HUES64 (cell line): ENCODE measurements around the gene ZNF730.
"Not testable (repeated sequence)": the region's sequence is repeated elsewhere in the genome, so short reads cannot be mapped to it uniquely, and the experiment has no call there.

Experiments used
- H3K27ac ChIP-seq: 2 replicates; pipeline ENCODE4 v1.7.0; 2013; ENCODE audit warnings: low read depth, low read length, inconsistent platforms
- H3K27me3 ChIP-seq: 2 replicates; pipeline ENCODE4 v1.6.1; 2013; ENCODE audit warnings: mild to moderate bottlenecking, low read length; ENCODE audit not compliant: insufficient read depth
- H3K36me3 ChIP-seq: 2 replicates; pipeline ENCODE4 v1.6.1; 2013; ENCODE audit warnings: mild to moderate bottlenecking, low read length; ENCODE audit not compliant: insufficient read depth
- H3K4me1 ChIP-seq: 2 replicates; pipeline ENCODE4 v1.6.1; 2013; ENCODE audit warnings: mild to moderate bottlenecking, low read length, moderate library complexity; ENCODE audit not compliant: insufficient read depth
- H3K4me3 ChIP-seq: 2 replicates; pipeline ENCODE4 v1.5.1; 2013; ENCODE audit warnings: mild to moderate bottlenecking, low read length, moderate library complexity
- H3K9ac ChIP-seq: 2 replicates; pipeline ENCODE4 v1.6.1; 2013; ENCODE audit warnings: mild to moderate bottlenecking, low read depth, low read length
- H3K9me3 ChIP-seq: 2 replicates; pipeline ENCODE4 v1.6.1; 2013; ENCODE audit warnings: low read depth, low read length; ENCODE audit not compliant: insufficient read depth
- WGBS: fragments of 150-250, 120-280 bp; methylation state at CpG from one replicate; pipeline ENCODE4 v1.1.7; 2013; ENCODE audit warnings: missing lambda C conversion rate; 5-methylcytosine and 5-hydroxymethylcytosine counted together

ZNF730 gene

DNA sequence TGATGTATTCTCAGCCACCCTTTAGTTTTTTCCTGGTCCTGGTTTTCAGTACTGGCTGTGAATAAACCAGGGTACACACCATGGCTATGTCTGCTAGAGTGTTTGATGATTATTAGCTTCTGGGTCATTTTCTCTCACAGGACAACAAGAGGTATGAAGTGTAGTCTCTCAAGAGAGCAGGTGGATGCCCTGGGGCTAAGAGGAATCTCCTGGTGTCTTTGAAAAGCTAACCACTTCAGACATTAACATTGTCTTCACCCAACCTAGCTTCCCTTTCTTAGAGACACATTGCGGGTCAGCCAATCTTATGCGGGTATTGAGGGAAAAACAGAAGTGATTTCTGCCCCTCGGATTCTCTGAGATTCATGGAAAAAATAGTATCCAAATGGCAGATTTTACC is 1.6 kb downstream of the ZNF730 start:
- WGBS, result 16% methylated on average over 3 of the region's 3 CpGs
- Histone ChIP-seq H3K4me1 (peaks cover 13% of the 10 kb centered on the region), H3K9me3 (0 out of 2 replicates have a peak, but pooled peaks cover 4% of the 10 kb centered on the region), H3K27me3 (no peaks in the 10 kb centered on the region), H3K27ac (peak overlapping the region; percentile 16; the same call in 1 of the 2 replicates), H3K36me3 (peaks cover 31% of the 10 kb centered on the region), H3K9ac (no peak overlapping the region), H3K4me3 (peak overlapping the region; percentile 81)

DNA sequence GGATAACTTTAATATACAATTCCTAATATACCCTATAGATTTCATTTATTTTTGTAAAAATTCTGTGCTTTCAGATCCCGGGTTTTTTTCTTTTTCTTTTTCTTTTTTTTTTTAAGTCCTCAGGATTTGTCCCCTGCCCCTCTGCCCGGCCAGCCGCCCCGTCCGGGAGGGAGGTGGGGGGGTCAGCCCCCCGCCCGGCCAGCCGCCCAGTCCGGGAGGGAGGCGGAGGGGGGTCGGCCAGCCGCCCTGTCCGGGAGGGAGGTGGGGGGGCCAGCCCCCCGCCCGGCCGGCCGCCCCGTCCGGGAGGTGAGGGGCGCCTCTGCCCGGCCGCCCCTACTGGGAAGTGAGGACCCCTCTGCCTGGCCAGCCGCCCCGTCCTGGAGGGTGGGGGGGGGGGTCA is 17.4 kb downstream of the ZNF730 start:
- H3K4me1 ChIP-seq, H3K27ac ChIP-seq, H3K4me3 ChIP-seq, H3K27me3 ChIP-seq, H3K9ac ChIP-seq: not testable (repeated sequence)
- peaks cover 41% of the 10 kb centered on the region for H3K36me3 ChIP-seq
- H3K9me3 ChIP-seq, result peaks cover 38% of the 10 kb centered on the region; the same call in 1 of the 2 replicates
- 96% methylated on average over 11 of the region's 24 CpGs for WGBS

DNA sequence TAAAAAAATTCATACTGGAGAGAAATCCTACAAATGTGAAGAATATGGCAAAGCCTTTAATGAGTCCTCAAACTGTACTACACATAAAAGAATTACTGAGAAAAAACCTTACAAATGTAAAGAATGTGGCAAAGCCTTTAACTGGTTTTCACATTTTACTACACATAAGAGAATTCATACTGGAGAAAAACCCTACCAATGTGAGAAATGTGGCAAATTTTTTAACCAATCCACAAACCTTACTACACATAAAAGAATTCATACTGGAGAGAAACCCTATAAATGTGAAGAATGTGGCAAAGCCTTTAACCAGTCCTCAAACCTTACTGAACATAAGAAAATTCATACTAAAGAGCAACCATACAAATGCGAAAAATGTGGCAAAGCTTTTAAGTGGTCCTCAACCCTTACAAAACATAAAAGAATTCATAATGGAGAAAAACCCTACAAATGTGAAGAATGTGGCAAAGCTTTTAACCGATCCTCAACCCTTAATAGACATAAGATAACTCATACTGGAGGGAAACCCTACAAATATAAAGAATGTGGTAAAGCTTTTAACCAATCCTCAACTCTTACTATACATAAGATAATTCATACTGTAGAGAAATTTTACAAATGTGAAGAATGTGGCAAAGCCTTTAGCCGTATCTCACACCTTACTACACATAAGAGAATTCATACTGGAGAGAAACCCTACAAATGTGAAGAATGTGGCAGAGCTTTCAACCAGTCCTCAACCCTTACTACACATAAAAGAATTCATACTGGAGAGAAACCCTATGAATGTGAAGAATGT is 29.0 kb downstream of the ZNF730 start:
- 94% methylated on average over 2 of the region's 3 CpGs for WGBS
- no peak overlapping the region for H3K4me3 ChIP-seq

DNA sequence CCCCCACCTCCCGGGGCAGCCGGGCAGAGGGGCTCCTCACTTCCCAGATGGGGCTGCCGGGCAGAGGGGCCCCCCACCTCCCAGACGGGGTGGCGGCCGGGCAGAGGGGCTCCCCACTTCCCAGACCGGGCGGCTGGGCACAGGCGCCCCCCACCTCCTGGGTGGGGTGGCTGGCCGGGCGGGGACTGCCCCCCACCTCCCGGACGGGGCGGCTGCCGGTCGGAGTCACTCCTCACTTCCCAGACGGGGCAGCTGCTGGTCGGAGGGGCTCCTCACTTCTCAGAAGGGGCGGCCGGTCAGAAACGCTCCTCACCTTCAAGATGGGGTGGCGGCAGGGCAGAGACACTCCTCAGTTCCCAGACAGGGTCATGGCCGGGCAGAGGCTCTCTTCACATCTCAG is 43.9 kb downstream of the ZNF730 start:
- Histone ChIP-seq H3K4me3 (no peak overlapping the region), H3K9me3 (peaks cover 8% of the 10 kb centered on the region; the same call in 1 of the 2 replicates), H3K4me1 (no peaks in the 10 kb centered on the region; the same call in 1 of the 2 replicates), H3K27ac (no peak overlapping the region), H3K9ac (no peak overlapping the region), H3K36me3 (no peaks in the 10 kb centered on the region), H3K27me3 (no peaks in the 10 kb centered on the region)
- 97% methylated on average over 23 of the region's 23 CpGs for WGBS

More for the DNA sequence above, 29.0 kb downstream of the ZNF730 start:
- Histone ChIP-seq H3K9me3 (peaks cover 86% of the 10 kb centered on the region), H3K9ac (no peak overlapping the region), H3K4me1 (no peaks in the 10 kb centered on the region), H3K27me3 (no peaks in the 10 kb centered on the region), H3K27ac (no peak overlapping the region), H3K36me3 (peaks cover 57% of the 10 kb centered on the region)

DNA sequence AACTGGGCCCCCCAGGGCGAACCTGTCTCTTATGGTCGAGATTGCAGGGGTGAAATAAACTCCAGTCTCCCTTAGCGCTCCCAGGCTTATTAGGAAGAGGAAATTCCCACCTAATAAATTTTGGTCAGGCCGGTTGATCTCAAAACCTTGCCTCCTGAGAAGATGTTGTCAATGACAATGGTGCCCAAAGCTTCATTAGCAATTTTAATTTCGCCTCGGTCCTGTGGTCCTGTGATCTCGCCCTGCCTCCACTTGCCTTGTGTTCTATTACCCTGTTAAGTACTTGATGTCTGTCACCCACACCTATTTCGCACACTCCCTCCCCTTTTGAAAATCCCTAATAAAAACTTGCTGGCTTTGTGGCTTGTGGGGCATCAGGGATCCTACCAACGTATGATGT is 51.5 kb downstream of the ZNF730 start:
- H3K36me3 ChIP-seq, H3K9ac ChIP-seq, H3K9me3 ChIP-seq, H3K27me3 ChIP-seq: not testable (repeated sequence)
- peak overlapping the region; percentile 70; the same call in 1 of the 2 replicates for H3K27ac ChIP-seq
- H3K4me3 ChIP-seq, result peak overlapping the region; percentile 30; the same call in 1 of the 2 replicates
- WGBS, result 23% methylated on average over 9 of the region's 9 CpGs
- H3K4me1 ChIP-seq, result peaks cover 42% of the 10 kb centered on the region

DNA sequence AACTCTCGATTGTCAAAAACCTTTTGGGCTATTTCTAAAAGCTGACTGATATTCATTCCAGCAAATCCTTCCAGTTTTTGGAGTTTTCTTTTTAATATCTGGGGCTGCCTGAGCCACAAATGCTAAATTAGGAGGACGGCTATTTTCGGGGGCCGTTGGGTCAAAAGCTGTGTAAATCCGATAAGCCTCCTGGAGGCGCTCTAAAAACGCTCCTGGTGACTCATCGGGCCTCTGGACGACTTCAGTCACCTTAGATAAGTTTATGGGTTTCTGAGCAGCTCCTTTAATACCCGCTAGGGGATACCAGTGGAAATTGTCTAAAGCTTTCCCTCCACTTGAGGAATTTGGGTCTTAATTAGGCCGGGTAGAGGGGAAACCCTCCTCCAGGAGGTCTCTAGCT is 66.4 kb downstream of the ZNF730 start:
- Histone ChIP-seq H3K4me3 (no peak overlapping the region), H3K9me3 (no peaks in the 10 kb centered on the region), H3K9ac (no peak overlapping the region), H3K27me3 (no peaks in the 10 kb centered on the region), H3K36me3 (no peaks in the 10 kb centered on the region), H3K4me1 (no peaks in the 10 kb centered on the region), H3K27ac (no peak overlapping the region)
- WGBS, result 83% methylated on average over 11 of the region's 11 CpGs

DNA sequence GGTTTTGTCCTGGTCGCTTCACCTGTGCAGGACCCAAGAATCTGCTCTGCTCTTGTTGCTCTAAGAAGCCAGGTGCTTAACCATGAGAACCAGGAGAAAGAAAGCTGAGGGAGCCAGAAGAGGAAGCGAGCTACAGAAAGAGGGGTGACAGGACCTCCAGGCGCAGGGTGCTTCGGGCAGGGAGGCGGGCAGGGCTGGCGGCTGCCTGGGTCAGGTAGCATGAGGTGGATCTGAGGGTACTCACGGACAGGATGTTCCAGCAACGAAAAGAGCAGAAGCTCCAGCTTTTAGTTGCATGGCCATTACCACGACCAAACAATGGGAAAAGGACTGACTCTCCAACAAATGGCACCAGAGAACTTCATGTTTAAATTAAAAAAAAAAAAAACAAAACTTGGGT is 73.5 kb downstream of the ZNF730 start:
- H3K9ac ChIP-seq, result no peak overlapping the region
- 92% methylated on average over 9 of the region's 9 CpGs for WGBS
- no peaks in the 10 kb centered on the region for H3K27me3 ChIP-seq
- no peaks in the 10 kb centered on the region for H3K4me1 ChIP-seq
- H3K4me3 ChIP-seq, result no peak overlapping the region
- H3K9me3 ChIP-seq, result no peaks in the 10 kb centered on the region; the same call in 1 of the 2 replicates
- H3K36me3 ChIP-seq, result no peaks in the 10 kb centered on the region
- no peak overlapping the region for H3K27ac ChIP-seq
